Measurements from ENCODE around the gene EFCAB14. TPM values are rescaled to one million over a fixed set of nuclear protein-coding genes. Genes with fewer than 3 reads are reported as not detected.
A peak's percentile ranks its signal among the peaks of the same experiment; 100 is the strongest.

EFCAB14 gene
- total and polyA plus RNA-seq, 10 of the 15 experiments (the other 5 are each of a cell fraction or from before 2014, with no cell fraction given) = 7.8 to 66.0 (median 41.6) TPM

DNA sequence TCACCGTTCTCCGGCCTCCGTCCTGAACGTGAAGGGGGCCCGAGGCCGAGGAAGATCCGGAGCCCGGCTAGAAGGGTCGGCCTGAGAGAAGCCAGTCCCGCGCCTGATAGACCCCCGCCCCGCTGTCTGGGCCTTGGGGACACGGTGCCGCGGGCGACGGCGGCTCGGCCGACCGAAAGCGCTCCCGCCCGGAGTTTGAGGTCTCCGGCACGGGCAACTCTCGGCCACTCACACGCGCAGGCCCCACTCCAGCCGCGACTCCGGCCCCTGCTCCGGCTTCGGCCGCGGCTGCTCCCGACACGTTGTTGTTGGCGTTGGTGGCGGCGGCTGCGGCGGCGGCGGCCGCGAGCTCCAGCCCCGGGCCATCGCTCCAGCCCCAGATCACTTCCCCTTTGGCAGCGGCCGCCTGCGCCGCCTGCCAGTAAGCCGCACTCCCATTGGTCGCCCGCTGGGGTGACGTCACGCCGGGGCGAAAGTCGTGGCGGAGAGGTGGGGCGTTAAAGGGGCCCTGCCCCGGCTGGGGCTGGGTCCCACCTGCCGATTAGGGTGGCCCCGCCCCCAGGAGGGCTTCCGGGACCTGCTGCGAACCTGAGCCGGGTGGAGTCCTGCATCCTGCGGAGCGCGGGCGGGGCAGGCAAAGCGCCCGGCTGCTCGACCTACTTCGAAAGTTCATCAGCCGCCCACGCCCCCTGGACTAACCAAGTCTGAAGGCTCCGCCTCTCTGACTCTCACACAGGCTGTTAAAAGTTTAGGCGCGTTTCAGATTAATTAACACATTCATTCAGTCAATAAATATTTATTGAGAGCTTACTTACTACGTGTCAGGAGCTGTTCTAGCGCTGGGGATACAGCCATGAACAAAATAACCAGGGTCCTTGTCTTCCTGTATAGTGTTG is at the start of gene EFCAB14 (continued):
- TF ChIP-seq, protein P1, sequence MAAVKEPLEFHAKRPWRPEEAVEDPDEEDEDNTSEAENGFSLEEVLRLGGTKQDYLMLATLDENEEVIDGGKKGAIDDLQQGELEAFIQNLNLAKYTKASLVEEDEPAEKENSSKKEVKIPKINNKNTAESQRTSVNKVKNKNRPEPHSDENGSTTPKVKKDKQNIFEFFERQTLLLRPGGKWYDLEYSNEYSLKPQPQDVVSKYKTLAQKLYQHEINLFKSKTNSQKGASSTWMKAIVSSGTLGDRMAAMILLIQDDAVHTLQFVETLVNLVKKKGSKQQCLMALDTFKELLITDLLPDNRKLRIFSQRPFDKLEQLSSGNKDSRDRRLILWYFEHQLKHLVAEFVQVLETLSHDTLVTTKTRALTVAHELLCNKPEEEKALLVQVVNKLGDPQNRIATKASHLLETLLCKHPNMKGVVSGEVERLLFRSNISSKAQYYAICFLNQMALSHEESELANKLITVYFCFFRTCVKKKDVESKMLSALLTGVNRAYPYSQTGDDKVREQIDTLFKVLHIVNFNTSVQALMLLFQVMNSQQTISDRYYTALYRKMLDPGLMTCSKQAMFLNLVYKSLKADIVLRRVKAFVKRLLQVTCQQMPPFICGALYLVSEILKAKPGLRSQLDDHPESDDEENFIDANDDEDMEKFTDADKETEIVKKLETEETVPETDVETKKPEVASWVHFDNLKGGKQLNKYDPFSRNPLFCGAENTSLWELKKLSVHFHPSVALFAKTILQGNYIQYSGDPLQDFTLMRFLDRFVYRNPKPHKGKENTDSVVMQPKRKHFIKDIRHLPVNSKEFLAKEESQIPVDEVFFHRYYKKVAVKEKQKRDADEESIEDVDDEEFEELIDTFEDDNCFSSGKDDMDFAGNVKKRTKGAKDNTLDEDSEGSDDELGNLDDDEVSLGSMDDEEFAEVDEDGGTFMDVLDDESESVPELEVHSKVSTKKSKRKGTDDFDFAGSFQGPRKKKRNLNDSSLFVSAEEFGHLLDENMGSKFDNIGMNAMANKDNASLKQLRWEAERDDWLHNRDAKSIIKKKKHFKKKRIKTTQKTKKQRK (IDR thresholded peaks at IDR 0.05; ENCODE audit: low read depth, low read length) = no peak
- TF ChIP-seq, protein P2, sequence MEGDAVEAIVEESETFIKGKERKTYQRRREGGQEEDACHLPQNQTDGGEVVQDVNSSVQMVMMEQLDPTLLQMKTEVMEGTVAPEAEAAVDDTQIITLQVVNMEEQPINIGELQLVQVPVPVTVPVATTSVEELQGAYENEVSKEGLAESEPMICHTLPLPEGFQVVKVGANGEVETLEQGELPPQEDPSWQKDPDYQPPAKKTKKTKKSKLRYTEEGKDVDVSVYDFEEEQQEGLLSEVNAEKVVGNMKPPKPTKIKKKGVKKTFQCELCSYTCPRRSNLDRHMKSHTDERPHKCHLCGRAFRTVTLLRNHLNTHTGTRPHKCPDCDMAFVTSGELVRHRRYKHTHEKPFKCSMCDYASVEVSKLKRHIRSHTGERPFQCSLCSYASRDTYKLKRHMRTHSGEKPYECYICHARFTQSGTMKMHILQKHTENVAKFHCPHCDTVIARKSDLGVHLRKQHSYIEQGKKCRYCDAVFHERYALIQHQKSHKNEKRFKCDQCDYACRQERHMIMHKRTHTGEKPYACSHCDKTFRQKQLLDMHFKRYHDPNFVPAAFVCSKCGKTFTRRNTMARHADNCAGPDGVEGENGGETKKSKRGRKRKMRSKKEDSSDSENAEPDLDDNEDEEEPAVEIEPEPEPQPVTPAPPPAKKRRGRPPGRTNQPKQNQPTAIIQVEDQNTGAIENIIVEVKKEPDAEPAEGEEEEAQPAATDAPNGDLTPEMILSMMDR (IDR thresholded peaks at IDR 0.05 in 2 of 3, conservative IDR thresholded peaks at IDR 0.05 in 1 of 3; ENCODE audit: control insufficient read depth in 2 of 3, extremely low read depth in 1 of 3, insufficient read depth in 1 of 3, low read depth in 3 of 3, low read length in 3 of 3) = no peak
- TF ChIP-seq, protein P3, sequence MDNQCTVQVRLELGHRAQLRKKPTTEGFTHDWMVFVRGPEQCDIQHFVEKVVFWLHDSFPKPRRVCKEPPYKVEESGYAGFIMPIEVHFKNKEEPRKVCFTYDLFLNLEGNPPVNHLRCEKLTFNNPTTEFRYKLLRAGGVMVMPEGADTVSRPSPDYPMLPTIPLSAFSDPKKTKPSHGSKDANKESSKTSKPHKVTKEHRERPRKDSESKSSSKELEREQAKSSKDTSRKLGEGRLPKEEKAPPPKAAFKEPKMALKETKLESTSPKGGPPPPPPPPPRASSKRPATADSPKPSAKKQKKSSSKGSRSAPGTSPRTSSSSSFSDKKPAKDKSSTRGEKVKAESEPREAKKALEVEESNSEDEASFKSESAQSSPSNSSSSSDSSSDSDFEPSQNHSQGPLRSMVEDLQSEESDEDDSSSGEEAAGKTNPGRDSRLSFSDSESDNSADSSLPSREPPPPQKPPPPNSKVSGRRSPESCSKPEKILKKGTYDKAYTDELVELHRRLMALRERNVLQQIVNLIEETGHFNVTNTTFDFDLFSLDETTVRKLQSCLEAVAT (IDR thresholded peaks at IDR 0.05) = no peak
- no peak for TF ChIP-seq SUPT20H (IDR thresholded peaks at IDR 0.05; ENCODE audit: borderline replicate concordance, control insufficient read depth, low read depth, low read length)
- TF ChIP-seq, protein P4, sequence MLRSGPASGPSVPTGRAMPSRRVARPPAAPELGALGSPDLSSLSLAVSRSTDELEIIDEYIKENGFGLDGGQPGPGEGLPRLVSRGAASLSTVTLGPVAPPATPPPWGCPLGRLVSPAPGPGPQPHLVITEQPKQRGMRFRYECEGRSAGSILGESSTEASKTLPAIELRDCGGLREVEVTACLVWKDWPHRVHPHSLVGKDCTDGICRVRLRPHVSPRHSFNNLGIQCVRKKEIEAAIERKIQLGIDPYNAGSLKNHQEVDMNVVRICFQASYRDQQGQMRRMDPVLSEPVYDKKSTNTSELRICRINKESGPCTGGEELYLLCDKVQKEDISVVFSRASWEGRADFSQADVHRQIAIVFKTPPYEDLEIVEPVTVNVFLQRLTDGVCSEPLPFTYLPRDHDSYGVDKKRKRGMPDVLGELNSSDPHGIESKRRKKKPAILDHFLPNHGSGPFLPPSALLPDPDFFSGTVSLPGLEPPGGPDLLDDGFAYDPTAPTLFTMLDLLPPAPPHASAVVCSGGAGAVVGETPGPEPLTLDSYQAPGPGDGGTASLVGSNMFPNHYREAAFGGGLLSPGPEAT (IDR thresholded peaks at IDR 0.05; ENCODE audit: low read depth) = peak; percentile 98
- peak in 1 of 2 experiments; percentile 86; a peak in 2 of 4 replicates for TF ChIP-seq BHLHE40 (IDR thresholded peaks at IDR 0.05; ENCODE audit: borderline replicate concordance in 1 of 2, low read depth in 2 of 2, low read length in 1 of 2)
- TF ChIP-seq SIN3A (IDR thresholded peaks at IDR 0.05; ENCODE audit: low read depth, low read length) = peak; percentile 78; the same call in 1 of the 2 replicates
- TF ChIP-seq PML (IDR thresholded peaks at IDR 0.05; ENCODE audit: low read length) = peak; percentile 68; the same call in 1 of the 2 replicates
- TF ChIP-seq EP300 (IDR thresholded peaks at IDR 0.05; ENCODE audit: borderline replicate concordance in 1 of 2, control insufficient read depth in 1 of 2, low read depth in 2 of 2, low read length in 2 of 2) = no peak
- TF ChIP-seq HCFC1 (IDR thresholded peaks at IDR 0.05; ENCODE audit: low read length) = peak; percentile 61
- no peak for TF ChIP-seq TCF7 (IDR thresholded peaks at IDR 0.05; ENCODE audit: borderline replicate concordance)
- TF ChIP-seq, protein P5, sequence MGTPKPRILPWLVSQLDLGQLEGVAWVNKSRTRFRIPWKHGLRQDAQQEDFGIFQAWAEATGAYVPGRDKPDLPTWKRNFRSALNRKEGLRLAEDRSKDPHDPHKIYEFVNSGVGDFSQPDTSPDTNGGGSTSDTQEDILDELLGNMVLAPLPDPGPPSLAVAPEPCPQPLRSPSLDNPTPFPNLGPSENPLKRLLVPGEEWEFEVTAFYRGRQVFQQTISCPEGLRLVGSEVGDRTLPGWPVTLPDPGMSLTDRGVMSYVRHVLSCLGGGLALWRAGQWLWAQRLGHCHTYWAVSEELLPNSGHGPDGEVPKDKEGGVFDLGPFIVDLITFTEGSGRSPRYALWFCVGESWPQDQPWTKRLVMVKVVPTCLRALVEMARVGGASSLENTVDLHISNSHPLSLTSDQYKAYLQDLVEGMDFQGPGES (IDR thresholded peaks at IDR 0.05) = peak; percentile 50; the same call in 1 of the 2 replicates
- TF ChIP-seq, protein P6, sequence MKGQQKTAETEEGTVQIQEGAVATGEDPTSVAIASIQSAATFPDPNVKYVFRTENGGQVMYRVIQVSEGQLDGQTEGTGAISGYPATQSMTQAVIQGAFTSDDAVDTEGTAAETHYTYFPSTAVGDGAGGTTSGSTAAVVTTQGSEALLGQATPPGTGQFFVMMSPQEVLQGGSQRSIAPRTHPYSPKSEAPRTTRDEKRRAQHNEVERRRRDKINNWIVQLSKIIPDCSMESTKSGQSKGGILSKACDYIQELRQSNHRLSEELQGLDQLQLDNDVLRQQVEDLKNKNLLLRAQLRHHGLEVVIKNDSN (IDR thresholded peaks at IDR 0.05; ENCODE audit: borderline replicate concordance, extremely low read length, insufficient read depth, low read depth, low read length) = no peak
- peak; percentile 89 for TF ChIP-seq SPI1 (IDR thresholded peaks at IDR 0.05; ENCODE audit: borderline replicate concordance, insufficient read depth, low read depth, low read length)
- TF ChIP-seq TCF3 (IDR thresholded peaks at IDR 0.05; ENCODE audit: borderline replicate concordance, insufficient read depth, low read depth, low read length) = 0 out of 2 replicates have a peak, but pooled peaks have one; percentile 28
